Liver (tissue), 9 donors: Measurements from ENCODE around the gene ST3GAL4. TPM values are rescaled to one million over a fixed set of nuclear protein-coding genes. Genes with fewer than 3 reads are reported as not detected.

Experiments
- DNase-seq: peaks from one replicate; pipeline ENCODE4 v3.0.0-alpha.2; 2017; ENCODE audit warnings: low spot score
- H3K27ac ChIP-seq, 2 donors: one replicate each; pipeline ENCODE4 v1.7.0; 2013; ENCODE audit warnings: inconsistent platforms in 2 of 2, low read length in 2 of 2, control low read depth in 1 of 2, low read depth in 1 of 2, mild to moderate bottlenecking in 1 of 2
- H3K27me3 ChIP-seq, 4 donors: one replicate each; pipeline versions ENCODE4 v1.6.1 to v1.7.0; 2013; ENCODE audit warnings: low read length in 3 of 4, inconsistent platforms in 1 of 4, mild to moderate bottlenecking in 1 of 4, moderate library complexity in 1 of 4; ENCODE audit not compliant: control insufficient read depth in 4 of 4, insufficient read depth in 4 of 4
- H3K36me3 ChIP-seq, 4 donors: one replicate each; pipeline versions ENCODE4 v1.6.1 to v1.7.0; 2013; ENCODE audit warnings: low read length in 3 of 4, mild to moderate bottlenecking in 3 of 4, low read depth in 1 of 4, moderate library complexity in 1 of 4; ENCODE audit not compliant: control insufficient read depth in 4 of 4, insufficient read depth in 3 of 4
- H3K4me1 ChIP-seq, 4 donors: one replicate each; pipeline versions ENCODE4 v1.6.1 to v1.7.0; 2013; ENCODE audit warnings: low read length in 3 of 4, mild to moderate bottlenecking in 3 of 4, moderate library complexity in 1 of 4; ENCODE audit not compliant: control insufficient read depth in 4 of 4, insufficient read depth in 4 of 4
- H3K4me3 ChIP-seq, 3 donors: one replicate each; pipeline versions ENCODE4 v1.6.1 to v1.7.0; 2013; ENCODE audit warnings: low read length in 3 of 3, control low read depth in 1 of 3, low read depth in 1 of 3, mild to moderate bottlenecking in 1 of 3
- H3K9ac ChIP-seq, 2 donors: one replicate each; pipeline ENCODE4 v1.7.0; 2013; ENCODE audit warnings: low read length in 2 of 2, mild to moderate bottlenecking in 2 of 2, moderate library complexity in 2 of 2, control low read depth in 1 of 2, low read depth in 1 of 2
- H3K9me3 ChIP-seq, 4 donors: one replicate each; pipeline versions ENCODE4 v1.6.1 to v1.7.0; 2013; ENCODE audit warnings: low read length in 3 of 4; ENCODE audit not compliant: control insufficient read depth in 4 of 4
- EGR1 ChIP-seq, 2 donors: IDR thresholded peaks; 2 replicates each; pipeline ENCODE4 v1.6.1; 2016 to 2018; ENCODE audit warnings: antibody characterized with exemption in 2 of 2, low read depth in 2 of 2
- FOXA1 ChIP-seq: IDR thresholded peaks from 2 replicates; pipeline ENCODE4 v1.6.1; 2016; ENCODE audit warnings: antibody characterized with exemption
- FOXA2 ChIP-seq: IDR thresholded peaks from 2 replicates; pipeline ENCODE4 v1.6.1; 2016; ENCODE audit warnings: antibody characterized with exemption
- HNF4A ChIP-seq, 2 donors: conservative IDR thresholded peaks; 2 replicates each; pipeline ENCODE4 v1.6.1; 2016; ENCODE audit warnings: antibody characterized with exemption in 2 of 2, mild to moderate bottlenecking in 2 of 2
- HNF4G ChIP-seq: IDR thresholded peaks from 2 replicates; pipeline ENCODE4 v1.6.1; 2016; ENCODE audit warnings: antibody characterized with exemption
- NR2F2 ChIP-seq: IDR thresholded peaks from 2 replicates; pipeline ENCODE4 v1.6.1; 2016; ENCODE audit warnings: antibody characterized with exemption
- RAD21 ChIP-seq, 2 donors: IDR thresholded peaks; 2 replicates each; pipeline ENCODE4 v1.6.1; 2016; ENCODE audit warnings: antibody characterized with exemption in 2 of 2, mild to moderate bottlenecking in 2 of 2
- RXRA ChIP-seq, 2 donors: IDR thresholded peaks; 2 replicates each; pipeline ENCODE4 v1.6.1; 2017 to 2018; ENCODE audit warnings: antibody characterized with exemption in 2 of 2, mild to moderate bottlenecking in 1 of 2
- TAF1 ChIP-seq: conservative IDR thresholded peaks from 2 replicates; pipeline ENCODE4 v1.6.1; 2016; ENCODE audit warnings: antibody characterized with exemption, mild to moderate bottlenecking
- YY1 ChIP-seq: IDR thresholded peaks from 2 replicates; pipeline ENCODE4 v1.6.1; 2016; ENCODE audit warnings: antibody characterized with exemption, mild to moderate bottlenecking
- WGBS: extraction: QIAGEN DNeasy Blood & Tissue Kit; methylation state at CpG from one replicate; pipeline ENCODE4 v1.1.7; 2013; 5-methylcytosine and 5-hydroxymethylcytosine counted together
- polyA plus RNA-seq, 2 donors: library from polyadenylated mRNA; stranded (reverse) in 1 of 2; unstranded in 1 of 2; fragments of 200-250 nt in 1 of 2; fragments of >200 nt in 1 of 2; fragmentation: Nextera tagmentation in 1 of 2; extraction: Ambion mirVana in 1 of 2; gene quantifications; one replicate each; pipeline versions ENCODE4 v1.2.1 to v1.2.3, GENCODE V29; 2013 to 2015
- total RNA-seq, 2 donors: library from RNA; depleted of rRNA; stranded (reverse); fragments of >200 nt; gene quantifications; one replicate each; pipeline ENCODE4 v1.2.3, GENCODE V29; 2014
- TF ChIP-seq, protein P1 (sequence below): IDR thresholded peaks from 2 replicates; pipeline ENCODE4 v1.6.1; 2016; ENCODE audit warnings: antibody characterized with exemption, mild to moderate bottlenecking
- TF ChIP-seq, protein P2 (sequence below): IDR thresholded peaks from 2 replicates; pipeline ENCODE4 v1.6.1; 2016; ENCODE audit warnings: antibody characterized with exemption
- TF ChIP-seq, protein P3 (sequence below): IDR thresholded peaks from 2 replicates; pipeline ENCODE4 v1.6.1; 2016; ENCODE audit warnings: antibody characterized with exemption
- TF ChIP-seq, protein P4 (sequence below): IDR thresholded peaks from 2 replicates; pipeline ENCODE4 v1.6.1; 2016; ENCODE audit warnings: antibody characterized with exemption
- TF ChIP-seq, protein P5 (sequence below): fragments of 150-350 bp; IDR thresholded peaks from 2 replicates; pipeline ENCODE4 v1.5.1; 2017; ENCODE audit warnings: improper control_type of control experiment, low read depth, low read length; ENCODE audit not compliant: missing input control
- donor health status: healthy.
- donor health status: healthy.
- donor health status: healthy.
- donor health status: healthy.
- donor health status: healthy.

The ST3GAL4 gene
- total and polyA plus RNA-seq, 4 donors: 4.5 to 18.4 (median 10.6) TPM

DNA sequence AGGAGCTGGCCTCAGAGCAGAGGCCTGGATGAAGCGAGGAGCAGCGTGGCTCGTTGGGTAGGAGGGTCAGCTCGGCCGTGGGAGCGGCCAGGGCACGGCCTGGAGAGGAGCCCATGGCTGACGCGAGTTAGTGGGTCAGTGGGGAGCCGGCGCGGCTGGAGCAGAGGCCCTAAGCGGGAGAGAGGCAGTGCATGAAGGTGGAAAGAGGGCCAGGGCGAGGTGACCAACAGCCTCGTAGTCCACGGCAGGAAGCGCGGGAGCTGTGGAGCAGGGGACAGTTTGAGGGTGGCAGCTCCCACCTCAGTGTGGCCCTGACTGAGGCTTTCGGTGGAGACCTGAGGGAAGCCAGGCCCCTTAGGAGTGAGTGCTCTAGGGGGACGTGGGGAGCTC is 27.5 kb upstream of the ST3GAL4 start:
- Histone ChIP-seq H3K9me3 (no peaks in the 10 kb centered on the region), H3K4me3 (peak overlapping the region; percentile 54 to 67 (median 64)), H3K4me1 (peaks cover 5 to 30% (median 10%) of the 10 kb centered on the region in 4 donors), H3K27ac (peak overlapping the region; percentile 94 to 97), H3K27me3 (no peaks in the 10 kb centered on the region), H3K9ac (peak overlapping the region; percentile 44 to 93), H3K36me3 (peaks cover 2 to 20% (median 7%) of the 10 kb centered on the region in 4 donors)
- 41% methylated on average over 20 of the region's 20 CpGs for WGBS
- DNase-seq: no peak
- TF ChIP-seq EGR1 (IDR thresholded peaks at IDR 0.05; ENCODE audit: low read depth in 2 of 2): no peak
- no peak for TF ChIP-seq HNF4G
- no peak for TF ChIP-seq YY1
- no peak for TF ChIP-seq FOXA1
- TF ChIP-seq NR2F2: no peak
- TF ChIP-seq, protein P1, sequence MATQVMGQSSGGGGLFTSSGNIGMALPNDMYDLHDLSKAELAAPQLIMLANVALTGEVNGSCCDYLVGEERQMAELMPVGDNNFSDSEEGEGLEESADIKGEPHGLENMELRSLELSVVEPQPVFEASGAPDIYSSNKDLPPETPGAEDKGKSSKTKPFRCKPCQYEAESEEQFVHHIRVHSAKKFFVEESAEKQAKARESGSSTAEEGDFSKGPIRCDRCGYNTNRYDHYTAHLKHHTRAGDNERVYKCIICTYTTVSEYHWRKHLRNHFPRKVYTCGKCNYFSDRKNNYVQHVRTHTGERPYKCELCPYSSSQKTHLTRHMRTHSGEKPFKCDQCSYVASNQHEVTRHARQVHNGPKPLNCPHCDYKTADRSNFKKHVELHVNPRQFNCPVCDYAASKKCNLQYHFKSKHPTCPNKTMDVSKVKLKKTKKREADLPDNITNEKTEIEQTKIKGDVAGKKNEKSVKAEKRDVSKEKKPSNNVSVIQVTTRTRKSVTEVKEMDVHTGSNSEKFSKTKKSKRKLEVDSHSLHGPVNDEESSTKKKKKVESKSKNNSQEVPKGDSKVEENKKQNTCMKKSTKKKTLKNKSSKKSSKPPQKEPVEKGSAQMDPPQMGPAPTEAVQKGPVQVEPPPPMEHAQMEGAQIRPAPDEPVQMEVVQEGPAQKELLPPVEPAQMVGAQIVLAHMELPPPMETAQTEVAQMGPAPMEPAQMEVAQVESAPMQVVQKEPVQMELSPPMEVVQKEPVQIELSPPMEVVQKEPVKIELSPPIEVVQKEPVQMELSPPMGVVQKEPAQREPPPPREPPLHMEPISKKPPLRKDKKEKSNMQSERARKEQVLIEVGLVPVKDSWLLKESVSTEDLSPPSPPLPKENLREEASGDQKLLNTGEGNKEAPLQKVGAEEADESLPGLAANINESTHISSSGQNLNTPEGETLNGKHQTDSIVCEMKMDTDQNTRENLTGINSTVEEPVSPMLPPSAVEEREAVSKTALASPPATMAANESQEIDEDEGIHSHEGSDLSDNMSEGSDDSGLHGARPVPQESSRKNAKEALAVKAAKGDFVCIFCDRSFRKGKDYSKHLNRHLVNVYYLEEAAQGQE: no peak
- TF ChIP-seq, protein P2, sequence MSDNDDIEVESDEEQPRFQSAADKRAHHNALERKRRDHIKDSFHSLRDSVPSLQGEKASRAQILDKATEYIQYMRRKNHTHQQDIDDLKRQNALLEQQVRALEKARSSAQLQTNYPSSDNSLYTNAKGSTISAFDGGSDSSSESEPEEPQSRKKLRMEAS: no peak

DNA sequence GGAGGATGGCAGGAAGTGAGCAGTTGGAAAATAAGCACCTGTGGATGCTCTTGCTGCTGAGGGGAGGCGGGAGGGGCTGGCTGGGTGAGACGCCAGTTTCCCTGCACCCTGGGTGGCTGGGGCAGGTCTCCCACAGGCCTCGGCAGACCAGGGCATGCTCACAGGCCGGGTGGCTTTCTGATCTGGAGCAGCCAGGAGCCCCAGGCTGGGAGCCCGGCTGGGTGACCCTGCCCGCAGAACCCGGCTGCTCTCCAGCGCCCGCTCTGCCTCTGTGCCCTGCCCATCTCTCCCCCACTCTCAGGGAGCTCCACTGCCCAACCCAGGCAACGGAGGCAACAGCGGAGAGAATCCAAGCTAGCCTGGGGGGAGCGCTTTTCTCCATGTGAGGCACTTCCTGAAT is 27.0 kb upstream of the ST3GAL4 start:
- TF ChIP-seq RAD21 (IDR thresholded peaks at IDR 0.05) (no peak), EGR1 (IDR thresholded peaks at IDR 0.05; ENCODE audit: low read depth in 2 of 2) (no peak), FOXA2 (no peak), RXRA (IDR thresholded peaks at IDR 0.05) (no peak), HNF4A (conservative IDR thresholded peaks at IDR 0.05) (no peak), HNF4G (no peak), TAF1 (no peak)
- TF ChIP-seq, protein P3, sequence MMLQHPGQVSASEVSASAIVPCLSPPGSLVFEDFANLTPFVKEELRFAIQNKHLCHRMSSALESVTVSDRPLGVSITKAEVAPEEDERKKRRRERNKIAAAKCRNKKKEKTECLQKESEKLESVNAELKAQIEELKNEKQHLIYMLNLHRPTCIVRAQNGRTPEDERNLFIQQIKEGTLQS: no peak
- TF ChIP-seq, protein P4, sequence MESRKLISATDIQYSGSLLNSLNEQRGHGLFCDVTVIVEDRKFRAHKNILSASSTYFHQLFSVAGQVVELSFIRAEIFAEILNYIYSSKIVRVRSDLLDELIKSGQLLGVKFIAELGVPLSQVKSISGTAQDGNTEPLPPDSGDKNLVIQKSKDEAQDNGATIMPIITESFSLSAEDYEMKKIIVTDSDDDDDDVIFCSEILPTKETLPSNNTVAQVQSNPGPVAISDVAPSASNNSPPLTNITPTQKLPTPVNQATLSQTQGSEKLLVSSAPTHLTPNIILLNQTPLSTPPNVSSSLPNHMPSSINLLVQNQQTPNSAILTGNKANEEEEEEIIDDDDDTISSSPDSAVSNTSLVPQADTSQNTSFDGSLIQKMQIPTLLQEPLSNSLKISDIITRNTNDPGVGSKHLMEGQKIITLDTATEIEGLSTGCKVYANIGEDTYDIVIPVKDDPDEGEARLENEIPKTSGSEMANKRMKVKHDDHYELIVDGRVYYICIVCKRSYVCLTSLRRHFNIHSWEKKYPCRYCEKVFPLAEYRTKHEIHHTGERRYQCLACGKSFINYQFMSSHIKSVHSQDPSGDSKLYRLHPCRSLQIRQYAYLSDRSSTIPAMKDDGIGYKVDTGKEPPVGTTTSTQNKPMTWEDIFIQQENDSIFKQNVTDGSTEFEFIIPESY: no peak
- TF ChIP-seq, protein P5, sequence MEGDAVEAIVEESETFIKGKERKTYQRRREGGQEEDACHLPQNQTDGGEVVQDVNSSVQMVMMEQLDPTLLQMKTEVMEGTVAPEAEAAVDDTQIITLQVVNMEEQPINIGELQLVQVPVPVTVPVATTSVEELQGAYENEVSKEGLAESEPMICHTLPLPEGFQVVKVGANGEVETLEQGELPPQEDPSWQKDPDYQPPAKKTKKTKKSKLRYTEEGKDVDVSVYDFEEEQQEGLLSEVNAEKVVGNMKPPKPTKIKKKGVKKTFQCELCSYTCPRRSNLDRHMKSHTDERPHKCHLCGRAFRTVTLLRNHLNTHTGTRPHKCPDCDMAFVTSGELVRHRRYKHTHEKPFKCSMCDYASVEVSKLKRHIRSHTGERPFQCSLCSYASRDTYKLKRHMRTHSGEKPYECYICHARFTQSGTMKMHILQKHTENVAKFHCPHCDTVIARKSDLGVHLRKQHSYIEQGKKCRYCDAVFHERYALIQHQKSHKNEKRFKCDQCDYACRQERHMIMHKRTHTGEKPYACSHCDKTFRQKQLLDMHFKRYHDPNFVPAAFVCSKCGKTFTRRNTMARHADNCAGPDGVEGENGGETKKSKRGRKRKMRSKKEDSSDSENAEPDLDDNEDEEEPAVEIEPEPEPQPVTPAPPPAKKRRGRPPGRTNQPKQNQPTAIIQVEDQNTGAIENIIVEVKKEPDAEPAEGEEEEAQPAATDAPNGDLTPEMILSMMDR: no peak
- TF ChIP-seq, protein P2: no peak
- Histone ChIP-seq H3K27me3 (no peaks in the 10 kb centered on the region), H3K27ac (peak overlapping the region; percentile 94 to 97), H3K9me3 (no peaks in the 10 kb centered on the region), H3K36me3 (peaks cover 2 to 20% (median 7%) of the 10 kb centered on the region in 4 donors), H3K9ac (peak overlapping the region; percentile 75 to 93), H3K4me1 (peaks cover 5 to 33% (median 12%) of the 10 kb centered on the region in 4 donors), H3K4me3 (peak overlapping the region; percentile 54 to 67 (median 64))
- WGBS: 46% methylated on average over 12 of the region's 12 CpGs
- no peak for DNase-seq
